Kidney tubule cell (primary cell): Measurements from ENCODE around the gene KRTAP10-6.
"Not testable (repeated sequence)": the region's sequence is repeated elsewhere in the genome, so short reads cannot be mapped to it uniquely, and the experiment has no call there.

Experiments
- DNase-seq: peaks from one replicate; pipeline ENCODE4 v3.0.0-alpha.2; 2018; ENCODE audit warnings: low spot score

The KRTAP10-6 gene

GRCh38 chr21:44575307-44576024 is 16.8 kb downstream of the KRTAP10-6 start:
- DNase-seq, result no peak

GRCh38 chr21:44574457-44575306 is 17.6 kb downstream of the KRTAP10-6 start:
- no peak for DNase-seq

- not testable (repeated sequence) for DNase-seq
These were observed 18.5 kb downstream of the KRTAP10-6 start, which contains the start of gene KRTAP10-4 for GRCh38 chr21:44573630-44574456. Gene KRTAP10-4 (plus strand): TSS chr21:44573729. CDS start chr21:44573759, 30 bp downstream.

- DNase-seq, result peak; percentile 30
These were observed 19.2 kb downstream of the KRTAP10-6 start for GRCh38 chr21:44572959-44573583.

- no peak for DNase-seq
These were observed 20.2 kb downstream of the KRTAP10-6 start for GRCh38 chr21:44571844-44572782.

- DNase-seq, result no peak
These were observed 21.0 kb downstream of the KRTAP10-6 start for GRCh38 chr21:44571296-44571695.

- no peak for DNase-seq
These were observed 22.3 kb downstream of the KRTAP10-6 start for GRCh38 chr21:44569861-44570517.

GRCh38 chr21:44568667-44569556 is 23.4 kb downstream of the KRTAP10-6 start:
- DNase-seq, result no peak

GRCh38 chr21:44568261-44568660 is 24.0 kb downstream of the KRTAP10-6 start:
- DNase-seq, result no peak

GRCh38 chr21:44567481-44568171 is 24.7 kb downstream of the KRTAP10-6 start:
- no peak for DNase-seq

GRCh38 chr21:44566403-44566802 is 25.9 kb downstream of the KRTAP10-6 start:
- no peak for DNase-seq

- no peak for DNase-seq
These were observed 27.3 kb downstream of the KRTAP10-6 start for GRCh38 chr21:44564886-44565598.

- no peak for DNase-seq
These were observed 28.2 kb downstream of the KRTAP10-6 start for GRCh38 chr21:44564099-44564498.

- no peak for DNase-seq
These were observed 33.6 kb downstream of the KRTAP10-6 start, which contains the start of gene KRTAP10-3 for GRCh38 chr21:44558695-44559094. Gene KRTAP10-3 (minus strand): TSS chr21:44558795. CDS start chr21:44558715, 80 bp downstream.

- DNase-seq, result not testable (repeated sequence)
These were observed 34.0 kb downstream of the KRTAP10-6 start for GRCh38 chr21:44558329-44558675.

- no peak for DNase-seq
These were observed 34.6 kb downstream of the KRTAP10-6 start for GRCh38 chr21:44557491-44558328.

- DNase-seq, result no peak
These were observed 35.4 kb downstream of the KRTAP10-6 start for GRCh38 chr21:44556879-44557278.
